GM21723 (cell line): ENCODE measurements around the gene VMP1.
A peak's percentile ranks its signal among the peaks of the same experiment; 100 is the strongest.

Source experiments
- ATAC-seq: cut with Tn5 transposase; IDR thresholded peaks from one replicate; pipeline ENCODE4 v1.9.1; 2021; ENCODE audit warnings: mild to moderate bottlenecking, moderate library complexity; ENCODE audit not compliant: unreplicated experiment

The VMP1 gene

GRCh38 chr17:59707971-59708430 is 547 bp downstream of the VMP1 start:
- ATAC-seq: no peak

GRCh38 chr17:59711936-59712335 is 4.5 kb downstream of the VMP1 start:
- ATAC-seq: no peak

- ATAC-seq: no peak
Measured at GRCh38 chr17:59712862-59713261, 5.4 kb downstream of the VMP1 start.

GRCh38 chr17:59714255-59714654 is 6.8 kb downstream of the VMP1 start:
- ATAC-seq: no peak

- no peak for ATAC-seq
Measured at GRCh38 chr17:59716427-59716826, 9.0 kb downstream of the VMP1 start.

GRCh38 chr17:59719526-59719925 is 12.1 kb downstream of the VMP1 start:
- ATAC-seq: no peak

- ATAC-seq: no peak
Measured at GRCh38 chr17:59722623-59723022, 15.2 kb downstream of the VMP1 start.

GRCh38 chr17:59723041-59723440 is 15.6 kb downstream of the VMP1 start:
- no peak for ATAC-seq

- no peak for ATAC-seq
Measured at GRCh38 chr17:59723607-59724006, 16.2 kb downstream of the VMP1 start.

- ATAC-seq: no peak
Measured at GRCh38 chr17:59725691-59726090, 18.2 kb downstream of the VMP1 start.

- no peak for ATAC-seq
Measured at GRCh38 chr17:59727817-59728533, 20.5 kb downstream of the VMP1 start.

- no peak for ATAC-seq
Measured at GRCh38 chr17:59730268-59730834, 22.9 kb downstream of the VMP1 start.

- ATAC-seq: no peak
Measured at GRCh38 chr17:59733697-59734096, 26.2 kb downstream of the VMP1 start.

- no peak for ATAC-seq
Measured at GRCh38 chr17:59734226-59734625, 26.8 kb downstream of the VMP1 start.

- ATAC-seq: no peak
Measured at GRCh38 chr17:59737324-59737723, 29.9 kb downstream of the VMP1 start.

- ATAC-seq: no peak
Measured at GRCh38 chr17:59743842-59744241, 36.4 kb downstream of the VMP1 start.

- no peak for ATAC-seq
Measured at GRCh38 chr17:59745040-59745439, 37.6 kb downstream of the VMP1 start.

- ATAC-seq: no peak
Measured at GRCh38 chr17:59746849-59747445, 39.5 kb downstream of the VMP1 start.

- ATAC-seq: no peak
Measured at GRCh38 chr17:59748591-59748990, 41.1 kb downstream of the VMP1 start.

GRCh38 chr17:59751955-59752413 is 44.5 kb downstream of the VMP1 start:
- ATAC-seq: peak; percentile 46

- peak; percentile 11 for ATAC-seq
Measured at GRCh38 chr17:59752446-59752845, 45.0 kb downstream of the VMP1 start.

- ATAC-seq: no peak
Measured at GRCh38 chr17:59752922-59753321, 45.5 kb downstream of the VMP1 start.
